ENCODE results near the gene MYL5. TPM values are rescaled to one million over a fixed set of nuclear protein-coding genes. Genes with fewer than 3 reads are reported as not detected.

MYL5 gene
- polyA plus RNA-seq, 3 donors: 4.2 to 12.6 (median 7.2) TPM

- Histone ChIP-seq H3K9me3 (replicated peaks in 1 of 2; ENCODE audit: control insufficient read depth in 1 of 2, insufficient read depth in 1 of 2, low read length in 2 of 2) (no peaks in the 10 kb centered on the region), H3K9ac (ENCODE audit: insufficient read depth, low read length, poor library complexity, severe bottlenecking) (peak overlapping the region; percentile 100), H3K4me1 (ENCODE audit: control insufficient read depth in 1 of 2, insufficient read depth in 2 of 2, low read length in 2 of 2) (peaks cover 39 to 53% of the 10 kb centered on the region in 2 donors), H3K36me3 (replicated peaks in 1 of 2; ENCODE audit: control insufficient read depth in 1 of 2, insufficient read depth in 2 of 2, low read length in 2 of 2) (peaks cover 0 to 16% of the 10 kb centered on the region in 2 donors), H4K20me1 (ENCODE audit: insufficient read depth, low read length) (peaks cover 42% of the 10 kb centered on the region), H2AFZ (ENCODE audit: insufficient read depth, low read depth, low read length, poor library complexity, severe bottlenecking) (no peak overlapping the region), H3K4me3 (replicated peaks in 1 of 3; ENCODE audit: low read depth in 2 of 3, low read length in 3 of 3) (peak overlapping the region in 1 of 3 experiments; percentile 36), H3K27ac (ENCODE audit: low read depth in 1 of 2, low read length in 2 of 2) (no peak overlapping the region), H3K27me3 (ENCODE audit: control insufficient read depth in 2 of 2, insufficient read depth in 2 of 2, low read length in 2 of 2) (no peaks in the 10 kb centered on the region), H3K79me2 (ENCODE audit: insufficient read depth, low read length) (peaks cover 61% of the 10 kb centered on the region), H3K4me2 (replicated peaks; ENCODE audit: extremely low read depth, low read length, poor library complexity, severe bottlenecking) (peak overlapping the region; percentile 32)
- TF ChIP-seq CTCF (IDR thresholded peaks at IDR 0.05): no peak
- Mint-ChIP-seq H3K4me3 (no peak overlapping the region), H3K9me3 (no peaks in the 10 kb centered on the region), H3K36me3 (peaks cover 8 to 13% of the 10 kb centered on the region in 2 donors), H3K27me3 (ENCODE audit: low read depth in 3 of 3) (peaks cover 2 to 4% (median 2%) of the 10 kb centered on the region in 3 donors), H3K27ac (no peak overlapping the region), H3K4me1 (peaks cover 32% of the 10 kb centered on the region)
- 92% methylated on average over 18 of the region's 21 CpGs for WGBS (ENCODE audit: insufficient coverage)
- no peak for DNase-seq
- intact Hi-C loops (cut with micrococcal nuclease): loop anchor here (5.0 kb wide), 2 partner anchors 35 to 75 kb away; partner anchors contain the start of genes ATP5ME (in 1 of the 2) and MYL5 (in 1 of the 2)
Observed at GRCh38 chr4:706834-707598, 32.7 kb downstream of the MYL5 start.

DNA sequence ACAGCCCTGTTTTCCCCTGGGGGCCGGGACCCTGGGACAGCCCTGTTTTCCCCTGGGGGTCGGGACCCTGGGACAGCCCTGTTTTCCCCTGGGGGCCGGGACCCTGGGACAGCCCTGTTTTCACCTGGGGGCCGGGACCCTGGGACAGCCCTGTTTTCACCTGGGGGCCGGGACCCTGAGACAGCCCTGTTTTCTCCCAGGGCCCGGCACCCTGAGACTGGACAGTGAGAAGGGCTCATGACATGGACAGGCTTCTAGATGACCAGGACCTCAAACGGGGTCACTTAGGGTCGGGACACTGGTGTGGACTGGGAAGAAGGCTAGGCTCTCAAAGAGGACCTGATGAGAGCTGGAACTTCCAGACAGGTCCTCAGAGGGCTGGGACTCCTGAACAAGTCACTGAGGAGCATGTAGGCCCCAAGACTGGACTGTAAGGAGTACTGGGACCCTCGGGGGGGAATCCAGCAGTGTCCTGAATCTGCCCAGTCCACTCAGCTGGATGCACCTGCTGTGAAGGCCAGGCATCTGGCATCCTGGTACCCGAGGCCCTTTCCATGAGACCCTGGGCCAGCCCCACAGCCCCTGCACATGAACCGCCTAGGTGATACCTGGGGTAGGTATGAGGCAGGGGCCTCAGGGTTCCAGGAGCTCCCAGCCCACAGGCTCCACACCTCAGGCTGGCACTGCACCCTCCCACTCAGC, 33.7 kb downstream of the MYL5 start:
- no peak overlapping the region for H2AFZ ChIP-seq (ENCODE audit: insufficient read depth, low read depth, low read length, poor library complexity, severe bottlenecking)
- no peak overlapping the region for H3K4me3 ChIP-seq (replicated peaks in 1 of 3; ENCODE audit: low read depth in 2 of 3, low read length in 3 of 3)
- 97% methylated on average over 7 of the region's 11 CpGs for WGBS (ENCODE audit: insufficient coverage)
- peaks cover 0 to 21% of the 10 kb centered on the region in 2 donors for H3K36me3 ChIP-seq (replicated peaks in 1 of 2; ENCODE audit: control insufficient read depth in 1 of 2, insufficient read depth in 2 of 2, low read length in 2 of 2)
- DNase-seq: no peak
- peaks cover 53% of the 10 kb centered on the region for H4K20me1 ChIP-seq (ENCODE audit: insufficient read depth, low read length)
- H3K27me3 ChIP-seq (ENCODE audit: control insufficient read depth in 2 of 2, insufficient read depth in 2 of 2, low read length in 2 of 2): no peaks in the 10 kb centered on the region
- no peak overlapping the region for H3K4me3 Mint-ChIP-seq
- H3K27ac ChIP-seq (ENCODE audit: low read depth in 1 of 2, low read length in 2 of 2): no peak overlapping the region
- H3K27ac Mint-ChIP-seq: peak overlapping the region in 1 of 7 donors; percentile 37
- H3K4me1 ChIP-seq (ENCODE audit: control insufficient read depth in 1 of 2, insufficient read depth in 2 of 2, low read length in 2 of 2): peaks cover 39 to 53% of the 10 kb centered on the region in 2 donors
- intact Hi-C loops (cut with micrococcal nuclease): loop anchor here (5.0 kb wide), 2 partner anchors 36 to 74 kb away; partner anchors contain the start of genes ATP5ME (in 1 of the 2) and MYL5 (in 1 of the 2)
- peaks cover 72% of the 10 kb centered on the region for H3K79me2 ChIP-seq (ENCODE audit: insufficient read depth, low read length)
- peaks cover 32% of the 10 kb centered on the region for H3K4me1 Mint-ChIP-seq
- no peak for TF ChIP-seq CTCF (IDR thresholded peaks at IDR 0.05)
- no peaks in the 10 kb centered on the region for H3K9me3 Mint-ChIP-seq
- H3K9me3 ChIP-seq (replicated peaks in 1 of 2; ENCODE audit: control insufficient read depth in 1 of 2, insufficient read depth in 1 of 2, low read length in 2 of 2): no peaks in the 10 kb centered on the region
- no peak overlapping the region for H3K9ac ChIP-seq (ENCODE audit: insufficient read depth, low read length, poor library complexity, severe bottlenecking)
- peaks cover 8 to 13% of the 10 kb centered on the region in 2 donors for H3K36me3 Mint-ChIP-seq
- peak overlapping the region; percentile 15 for H3K4me2 ChIP-seq (replicated peaks; ENCODE audit: extremely low read depth, low read length, poor library complexity, severe bottlenecking)
- peaks cover 2 to 3% (median 2%) of the 10 kb centered on the region in 3 donors for H3K27me3 Mint-ChIP-seq (ENCODE audit: low read depth in 3 of 3)

Measured in CD14-positive monocyte (primary cell).